GM12873 (cell line): Measurements from ENCODE around the gene SWI5.

Experiments
- TF ChIP-seq, protein P1 (sequence below): IDR thresholded peaks from 2 replicates; pipeline ENCODE4 v1.5.1; 2012; ENCODE audit warnings: low read depth, mild to moderate bottlenecking, moderate library complexity, low read length, control low read depth; ENCODE audit not compliant: insufficient read depth; ENCODE audit errors: missing control alignments

SWI5 gene

DNA sequence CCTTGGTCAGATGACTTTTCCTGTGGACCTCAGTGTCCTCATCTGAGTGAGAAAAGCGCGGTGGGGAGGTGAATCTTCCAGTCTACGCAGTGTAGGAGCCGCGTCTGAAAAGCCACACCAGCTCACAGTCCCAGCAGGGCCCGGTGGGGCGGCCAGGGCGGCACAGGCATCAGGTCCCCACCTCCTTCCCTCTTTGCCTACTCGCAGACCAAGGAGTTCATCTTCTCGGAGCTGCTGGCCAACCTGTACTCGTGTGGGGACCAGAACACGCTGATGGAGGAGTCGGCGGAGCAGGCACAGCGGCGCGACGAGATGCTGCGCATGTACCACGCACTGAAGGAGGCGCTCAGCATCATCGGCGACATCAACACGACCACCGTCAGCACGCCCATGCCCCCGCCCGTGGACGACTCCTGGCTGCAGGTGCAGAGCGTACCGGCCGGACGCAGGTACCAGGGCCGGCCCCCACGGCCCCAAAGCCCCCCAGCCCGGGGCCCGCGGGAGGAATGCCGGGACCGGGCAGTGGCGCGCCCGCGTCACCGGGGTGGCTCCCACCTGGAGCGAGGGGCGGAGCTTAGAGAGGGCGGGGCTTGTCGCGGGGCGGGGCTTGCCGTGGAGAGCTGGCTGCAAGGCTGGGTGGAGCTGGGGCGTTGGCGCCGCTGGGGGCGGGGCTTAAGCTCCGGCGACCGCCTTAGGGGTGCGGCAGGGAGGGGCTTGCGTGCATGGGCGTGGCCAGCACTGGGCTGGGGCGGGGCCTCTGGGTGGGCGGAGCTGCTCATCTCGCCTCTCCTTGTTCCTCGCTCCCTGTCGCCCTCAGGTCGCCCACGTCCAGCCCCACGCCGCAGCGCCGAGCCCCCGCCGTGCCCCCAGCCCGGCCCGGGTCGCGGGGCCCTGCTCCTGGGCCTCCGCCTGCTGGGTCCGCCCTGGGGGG lies 25.9 kb upstream of the SWI5 start:
- TF ChIP-seq, protein P1, sequence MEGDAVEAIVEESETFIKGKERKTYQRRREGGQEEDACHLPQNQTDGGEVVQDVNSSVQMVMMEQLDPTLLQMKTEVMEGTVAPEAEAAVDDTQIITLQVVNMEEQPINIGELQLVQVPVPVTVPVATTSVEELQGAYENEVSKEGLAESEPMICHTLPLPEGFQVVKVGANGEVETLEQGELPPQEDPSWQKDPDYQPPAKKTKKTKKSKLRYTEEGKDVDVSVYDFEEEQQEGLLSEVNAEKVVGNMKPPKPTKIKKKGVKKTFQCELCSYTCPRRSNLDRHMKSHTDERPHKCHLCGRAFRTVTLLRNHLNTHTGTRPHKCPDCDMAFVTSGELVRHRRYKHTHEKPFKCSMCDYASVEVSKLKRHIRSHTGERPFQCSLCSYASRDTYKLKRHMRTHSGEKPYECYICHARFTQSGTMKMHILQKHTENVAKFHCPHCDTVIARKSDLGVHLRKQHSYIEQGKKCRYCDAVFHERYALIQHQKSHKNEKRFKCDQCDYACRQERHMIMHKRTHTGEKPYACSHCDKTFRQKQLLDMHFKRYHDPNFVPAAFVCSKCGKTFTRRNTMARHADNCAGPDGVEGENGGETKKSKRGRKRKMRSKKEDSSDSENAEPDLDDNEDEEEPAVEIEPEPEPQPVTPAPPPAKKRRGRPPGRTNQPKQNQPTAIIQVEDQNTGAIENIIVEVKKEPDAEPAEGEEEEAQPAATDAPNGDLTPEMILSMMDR: no peak

DNA sequence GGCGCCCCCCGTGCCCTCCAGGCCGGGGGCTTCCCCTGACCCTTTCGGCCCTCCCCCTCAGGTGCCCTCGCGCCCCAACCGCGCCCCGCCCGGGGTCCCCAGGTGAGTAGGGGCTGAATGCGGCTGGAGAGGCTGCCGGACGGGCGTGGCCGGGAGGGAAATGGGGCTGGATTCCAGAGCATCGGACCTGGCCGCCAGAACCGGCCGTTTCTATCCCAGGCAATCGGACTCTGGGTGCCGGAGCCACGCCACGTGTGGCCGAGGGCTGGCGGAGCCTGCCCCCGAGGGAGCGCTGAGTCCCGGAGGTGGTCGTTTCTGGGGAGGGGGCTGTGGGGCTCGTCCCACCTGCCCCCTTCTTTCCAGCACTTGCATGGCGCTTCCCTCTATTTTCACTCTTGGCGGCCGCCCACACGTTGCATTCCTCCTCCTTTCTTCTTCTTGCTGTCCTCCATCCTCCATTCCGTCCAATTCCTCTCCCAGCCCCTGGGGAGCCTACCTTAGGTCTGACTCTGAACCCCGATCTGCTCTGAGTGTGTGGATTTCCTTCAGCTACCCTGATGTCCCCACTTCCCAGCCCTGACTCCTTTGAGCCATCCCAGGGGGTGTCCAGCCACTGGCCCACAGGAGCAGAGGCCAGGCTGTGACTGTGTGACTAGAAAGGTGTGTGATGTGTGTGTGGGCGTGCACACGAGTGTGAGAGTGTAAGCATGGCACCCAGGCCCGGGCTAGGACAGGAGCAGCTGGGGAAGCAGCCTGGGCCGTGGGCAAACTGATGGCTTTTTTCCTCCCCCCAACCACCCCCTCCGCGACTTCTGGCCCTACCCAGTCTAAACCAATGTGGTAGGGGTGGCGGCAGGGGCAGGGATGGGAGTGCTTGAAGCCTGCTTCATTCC lies 25.0 kb upstream of the SWI5 start:
- TF ChIP-seq, protein P1: no peak

DNA sequence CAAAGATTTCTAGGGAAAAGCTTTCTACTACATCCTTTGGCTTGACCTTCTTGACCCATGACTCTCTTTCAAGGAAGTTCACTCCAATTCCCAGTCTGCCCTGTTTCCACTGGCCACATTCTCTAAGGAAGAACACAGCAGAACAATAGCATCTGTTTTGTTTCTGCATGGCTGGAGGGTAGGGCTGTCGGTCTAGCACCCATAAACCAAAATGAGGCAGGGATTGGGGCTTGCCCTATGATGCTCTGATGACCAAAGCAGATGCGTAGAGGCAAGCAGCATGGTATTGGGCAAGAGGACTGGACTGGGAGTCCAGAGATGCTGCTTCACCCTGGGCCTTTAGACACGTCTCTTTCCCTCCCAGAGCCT lies 24.4 kb upstream of the SWI5 start:
- TF ChIP-seq, protein P1: no peak

DNA sequence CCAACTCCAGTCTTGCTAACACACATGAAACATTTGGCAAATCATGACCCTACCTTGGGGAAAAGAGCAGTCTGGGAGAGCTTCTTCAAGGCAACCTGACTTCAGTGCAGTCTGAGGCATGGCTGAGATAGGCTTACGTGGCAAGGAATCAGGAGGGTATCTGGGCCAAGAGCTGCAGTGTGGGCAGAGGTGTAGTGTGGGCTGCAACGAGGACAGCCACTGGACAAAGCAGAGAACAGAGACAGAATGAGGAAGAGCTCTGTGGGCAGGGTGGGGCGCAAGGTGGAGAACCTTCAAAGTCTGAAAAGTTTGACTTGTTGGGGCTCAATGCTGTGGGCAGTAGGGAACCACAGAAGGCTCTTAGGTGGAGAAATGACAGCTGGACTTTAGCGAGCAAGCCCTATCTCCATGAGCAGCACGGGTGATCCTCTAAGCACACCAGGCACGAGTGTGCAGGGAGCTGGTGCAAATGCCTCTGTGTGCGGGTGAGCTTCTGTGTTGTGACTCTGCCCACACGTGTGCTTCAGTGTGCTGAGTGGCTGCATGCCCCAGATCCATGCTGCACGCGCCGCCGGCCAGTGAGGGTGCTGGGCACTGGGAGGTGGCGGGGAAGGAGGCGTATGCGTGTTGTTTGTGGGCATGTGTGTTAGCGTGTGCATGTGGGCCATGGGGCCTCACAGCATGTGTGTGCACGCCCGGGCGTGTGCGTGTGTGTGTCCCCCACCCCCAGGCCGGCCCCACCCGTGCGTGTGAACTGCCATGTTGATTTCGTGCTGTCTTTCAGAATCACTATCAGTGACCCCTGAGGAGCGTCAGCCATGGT lies 23.5 kb upstream of the SWI5 start:
- TF ChIP-seq, protein P1: no peak

DNA sequence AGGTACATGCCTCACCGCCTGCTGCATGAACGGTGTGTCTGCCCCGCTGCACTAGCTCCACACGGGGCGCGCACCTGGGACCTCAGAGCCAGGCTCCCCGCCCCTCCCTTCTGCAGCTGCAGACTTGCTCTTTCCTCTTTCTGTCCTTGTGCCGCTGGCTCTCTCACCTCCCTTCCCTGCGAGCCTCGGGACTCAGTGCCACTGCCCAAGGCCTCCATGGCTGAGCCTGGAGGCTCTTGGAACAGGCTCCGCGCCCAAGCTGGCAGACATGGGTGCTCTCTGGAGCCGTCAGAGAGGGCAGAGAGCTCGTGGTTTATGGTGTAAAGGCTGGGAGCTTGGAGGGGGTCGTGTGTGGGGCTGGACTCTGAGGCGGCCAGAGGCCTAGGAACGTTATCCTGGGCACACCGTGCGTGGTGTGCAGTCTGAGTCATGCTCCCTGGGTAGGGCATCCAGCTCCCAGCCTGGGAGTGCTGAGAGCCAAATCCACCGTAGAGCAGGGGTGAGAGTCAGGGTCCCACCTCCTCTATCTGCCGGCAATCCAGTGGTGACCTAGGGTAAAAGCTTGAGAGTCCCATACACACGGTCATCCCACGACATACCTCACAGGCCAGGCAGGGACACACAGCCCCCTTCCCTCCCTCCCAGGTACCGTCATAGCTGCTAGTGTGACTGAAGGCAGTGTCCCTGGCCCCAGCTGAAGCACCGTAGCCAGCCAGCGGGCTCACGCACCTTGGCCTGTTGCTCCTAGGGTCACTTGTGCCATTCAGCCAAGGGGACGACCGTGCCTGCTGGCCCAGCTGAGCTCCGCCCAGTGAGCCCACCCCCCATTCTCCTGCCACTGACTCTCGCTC lies 22.7 kb upstream of the SWI5 start:
- TF ChIP-seq, protein P1: no peak

DNA sequence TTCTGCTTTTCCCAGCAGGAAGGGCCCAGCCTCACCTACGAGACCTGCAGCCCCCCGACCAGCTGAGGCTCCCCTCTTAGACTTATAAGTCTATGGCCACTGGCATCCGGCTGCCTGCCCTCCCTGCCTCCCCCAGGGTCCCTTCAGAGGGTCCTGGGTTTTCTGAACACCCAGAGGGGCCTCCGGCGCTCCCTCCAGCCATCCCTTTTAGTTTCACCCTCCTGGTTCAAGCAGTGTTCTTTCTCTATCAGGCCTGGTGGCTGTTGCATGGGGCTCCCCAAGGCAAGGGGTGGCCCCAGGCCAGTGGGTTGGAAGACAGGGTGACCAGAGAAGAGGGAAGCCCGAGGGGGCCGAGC lies 22.1 kb upstream of the SWI5 start:
- TF ChIP-seq, protein P1: no peak
